Measurements from ENCODE around the gene TRIM44. TPM values are rescaled to one million over a fixed set of nuclear protein-coding genes. Genes with fewer than 3 reads are reported as not detected.

TRIM44 gene
- total RNA-seq, 6 experiments from 2014 or later = 13.9 to 37.1 (median 31.9) TPM

DNA sequence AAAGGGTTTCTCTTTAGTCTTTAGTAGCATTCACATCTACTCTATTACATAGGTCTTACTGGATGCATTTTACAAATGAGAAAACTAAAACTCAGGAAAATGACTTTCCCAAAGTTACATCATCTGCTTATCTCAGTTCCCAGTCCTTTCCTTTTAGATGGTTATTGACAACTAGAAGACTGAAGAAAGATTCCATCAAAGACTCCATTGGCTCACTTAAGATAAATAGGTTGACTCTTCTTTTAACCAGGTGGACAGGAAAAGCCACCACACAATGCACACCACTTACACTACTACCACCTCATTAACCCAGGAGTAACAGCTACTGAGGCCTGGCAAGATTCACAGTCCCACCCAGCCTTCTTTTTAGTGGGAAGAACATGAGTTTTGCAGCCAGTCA lies 123.6 kb downstream of the TRIM44 start:
- H3K9me3 ChIP-seq = no peaks in the 10 kb centered on the region
- no peak overlapping the region for H3K27ac ChIP-seq
- intact Hi-C loops (cut with DNase I) = no loop called here
- TF ChIP-seq, protein P1, sequence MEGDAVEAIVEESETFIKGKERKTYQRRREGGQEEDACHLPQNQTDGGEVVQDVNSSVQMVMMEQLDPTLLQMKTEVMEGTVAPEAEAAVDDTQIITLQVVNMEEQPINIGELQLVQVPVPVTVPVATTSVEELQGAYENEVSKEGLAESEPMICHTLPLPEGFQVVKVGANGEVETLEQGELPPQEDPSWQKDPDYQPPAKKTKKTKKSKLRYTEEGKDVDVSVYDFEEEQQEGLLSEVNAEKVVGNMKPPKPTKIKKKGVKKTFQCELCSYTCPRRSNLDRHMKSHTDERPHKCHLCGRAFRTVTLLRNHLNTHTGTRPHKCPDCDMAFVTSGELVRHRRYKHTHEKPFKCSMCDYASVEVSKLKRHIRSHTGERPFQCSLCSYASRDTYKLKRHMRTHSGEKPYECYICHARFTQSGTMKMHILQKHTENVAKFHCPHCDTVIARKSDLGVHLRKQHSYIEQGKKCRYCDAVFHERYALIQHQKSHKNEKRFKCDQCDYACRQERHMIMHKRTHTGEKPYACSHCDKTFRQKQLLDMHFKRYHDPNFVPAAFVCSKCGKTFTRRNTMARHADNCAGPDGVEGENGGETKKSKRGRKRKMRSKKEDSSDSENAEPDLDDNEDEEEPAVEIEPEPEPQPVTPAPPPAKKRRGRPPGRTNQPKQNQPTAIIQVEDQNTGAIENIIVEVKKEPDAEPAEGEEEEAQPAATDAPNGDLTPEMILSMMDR (IDR thresholded peaks at IDR 0.05) = no peak
- TF ChIP-seq POLR2A (IDR thresholded peaks at IDR 0.05) = no peak
- no peaks in the 10 kb centered on the region for H3K36me3 ChIP-seq
- DNase-seq (no peak), ATAC-seq (no peak)
- no peaks in the 10 kb centered on the region for H3K27me3 ChIP-seq
- peaks cover 0 to 10% (median 0%) of the 10 kb centered on the region in 4 donors for H3K4me1 ChIP-seq
- no peak overlapping the region for H3K4me3 ChIP-seq

DNA sequence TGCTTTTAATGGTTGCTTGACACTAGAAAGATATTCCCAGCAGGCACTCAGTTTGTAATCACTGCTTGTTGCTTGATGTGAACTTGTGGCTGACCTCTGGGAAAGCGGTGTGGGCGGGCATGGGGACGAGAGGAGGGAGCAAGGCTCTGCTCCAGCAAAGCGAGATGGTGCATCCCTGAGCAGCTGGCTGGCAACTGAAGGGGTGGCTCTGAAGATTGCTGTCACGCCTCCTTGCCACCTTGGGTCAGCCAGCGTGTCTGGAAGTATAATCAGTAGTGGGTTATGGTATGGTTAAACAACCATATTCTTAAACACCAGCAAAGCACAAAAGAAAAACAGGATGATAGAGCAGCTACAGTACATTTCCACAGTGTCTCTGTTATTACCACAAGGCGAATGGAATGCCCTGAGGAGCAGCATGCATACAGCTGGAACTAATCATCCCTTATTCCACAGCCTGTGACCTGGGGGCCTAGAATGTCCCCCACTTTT lies 124.5 kb downstream of the TRIM44 start:
- Histone ChIP-seq H3K9me3 (no peaks in the 10 kb centered on the region), H3K36me3 (no peaks in the 10 kb centered on the region), H3K27ac (no peak overlapping the region), H3K4me3 (no peak overlapping the region), H3K4me1 (peaks cover 0 to 3% (median 0%) of the 10 kb centered on the region in 4 donors), H3K27me3 (no peaks in the 10 kb centered on the region)
- ATAC-seq (no peak), DNase-seq (no peak)
- WGBS (ENCODE audit: insufficient coverage, low coverage, low lambda C conversion rate, missing lambda C conversion rate) = 92% methylated on average over 6 of the region's 7 CpGs
- no peak for TF ChIP-seq POLR2A (IDR thresholded peaks at IDR 0.05)
- TF ChIP-seq, protein P1 (IDR thresholded peaks at IDR 0.05) = no peak
- intact Hi-C loops (cut with DNase I) = no loop called here

DNA sequence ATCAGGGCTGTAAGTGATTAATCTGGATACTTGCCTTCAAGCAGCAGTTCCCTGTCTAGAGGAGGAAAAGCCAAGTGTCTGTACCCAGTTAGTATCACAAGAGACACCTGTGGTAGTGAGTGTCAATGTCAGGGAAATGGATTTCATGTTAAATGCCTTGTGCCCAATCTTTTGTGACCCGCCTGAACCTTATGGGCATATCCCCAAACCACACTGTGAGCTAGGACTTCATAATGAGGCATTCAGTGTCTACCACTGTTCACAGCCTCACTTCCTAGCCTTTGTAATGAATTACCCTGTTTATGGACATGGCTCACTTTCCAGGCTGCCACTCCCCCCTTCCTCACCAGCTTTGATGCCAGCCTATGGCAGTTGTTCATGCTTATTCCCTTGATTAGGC lies 125.1 kb downstream of the TRIM44 start:
- H3K4me1 ChIP-seq = peaks cover 0 to 8% (median 0%) of the 10 kb centered on the region in 4 donors
- ATAC-seq (no peak), DNase-seq (no peak)
- no peak overlapping the region for H3K4me3 ChIP-seq
- no peak overlapping the region for H3K27ac ChIP-seq
- TF ChIP-seq, protein P1 (IDR thresholded peaks at IDR 0.05) = no peak
- no peak for TF ChIP-seq POLR2A (IDR thresholded peaks at IDR 0.05)
- no peaks in the 10 kb centered on the region for H3K27me3 ChIP-seq
- WGBS (ENCODE audit: insufficient coverage, low coverage, low lambda C conversion rate, missing lambda C conversion rate) = 80% methylated on average over 1 of the region's 1 CpG
- intact Hi-C loops (cut with DNase I) = no loop called here
- no peaks in the 10 kb centered on the region for H3K36me3 ChIP-seq
- no peaks in the 10 kb centered on the region for H3K9me3 ChIP-seq

DNA sequence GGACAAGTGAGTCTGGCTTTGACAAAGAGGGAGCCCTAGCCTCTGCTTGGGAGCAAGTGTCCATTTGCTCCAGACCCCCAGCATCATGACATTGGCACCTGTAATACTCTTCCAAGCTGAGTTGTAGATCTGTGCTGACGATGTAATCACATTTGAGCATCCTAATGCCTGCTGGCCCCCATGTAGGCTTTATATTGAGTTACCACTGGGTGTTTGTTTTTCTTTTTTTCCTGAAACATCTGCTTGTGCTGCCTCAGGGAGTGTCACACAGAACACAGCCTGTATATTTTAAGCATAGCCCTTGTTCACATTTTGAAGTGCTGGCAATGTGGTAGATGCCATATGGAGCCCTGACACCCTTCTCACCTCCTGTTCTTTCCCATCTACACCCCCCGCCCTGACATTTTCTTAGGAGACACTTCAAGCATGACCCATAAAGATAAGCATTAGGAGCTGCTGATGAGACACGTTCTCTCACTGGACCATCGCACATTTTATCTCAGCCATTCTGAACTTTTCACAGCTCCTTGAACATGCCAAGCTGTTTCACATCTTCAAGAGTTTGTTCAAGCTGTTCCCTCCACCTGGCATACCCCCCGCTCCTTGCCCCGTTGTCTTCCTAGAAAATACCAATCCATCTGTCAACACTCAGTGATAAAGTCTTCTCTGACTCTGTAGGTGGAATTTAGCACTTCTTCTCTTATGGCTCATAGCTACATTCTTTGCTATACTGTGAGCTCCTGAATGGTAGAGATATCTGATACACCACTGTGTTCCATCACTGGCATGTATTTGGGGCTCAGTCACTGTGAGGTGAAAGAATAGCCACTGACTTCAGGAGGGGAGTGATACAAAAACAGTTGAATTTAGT lies 128.7 kb downstream of the TRIM44 start:
- no peak overlapping the region for H3K4me3 ChIP-seq
- 71% methylated on average over 4 of the region's 6 CpGs for WGBS (ENCODE audit: insufficient coverage, low coverage, low lambda C conversion rate, missing lambda C conversion rate)
- intact Hi-C loops (cut with DNase I) = no loop called here
- H3K4me1 ChIP-seq = peaks cover 0 to 10% (median 0%) of the 10 kb centered on the region in 4 donors
- ATAC-seq = no peak
- DNase-seq = no peak
- no peaks in the 10 kb centered on the region for H3K36me3 ChIP-seq
- no peak overlapping the region for H3K27ac ChIP-seq
- no peaks in the 10 kb centered on the region for H3K9me3 ChIP-seq
- H3K27me3 ChIP-seq = no peaks in the 10 kb centered on the region
- no peak for TF ChIP-seq POLR2A (IDR thresholded peaks at IDR 0.05)
- TF ChIP-seq, protein P1 (IDR thresholded peaks at IDR 0.05) = no peak

All from right lobe of liver (tissue), 6 donors.